GM15510 (cell line): Measurements from ENCODE around the gene HDAC1.

Experiments used
- POLR2A ChIP-seq: IDR thresholded peaks from 3 replicates; pipeline ENCODE4 v1.6.1; 2011; ENCODE audit warnings: borderline replicate concordance; ENCODE audit not compliant: insufficient read length; ENCODE audit errors: extremely low read depth

HDAC1 gene

GRCh38 chr1:32345289-32345827 is 53.5 kb downstream of the HDAC1 start:
- no peak for TF ChIP-seq POLR2A

GRCh38 chr1:32346532-32347157 is 54.8 kb downstream of the HDAC1 start:
- TF ChIP-seq POLR2A: no peak

GRCh38 chr1:32349211-32349708 is 57.4 kb downstream of the HDAC1 start:
- TF ChIP-seq POLR2A: no peak

GRCh38 chr1:32350785-32351398 is 59.0 kb downstream of the HDAC1 start:
- no peak for TF ChIP-seq POLR2A

- peak; percentile 74 for TF ChIP-seq POLR2A
These were observed 59.7 kb downstream of the HDAC1 start for GRCh38 chr1:32351399-32352238.

- TF ChIP-seq POLR2A: no peak
These were observed 60.4 kb downstream of the HDAC1 start for GRCh38 chr1:32352239-32352745.

- TF ChIP-seq POLR2A: no peak
These were observed 61.0 kb downstream of the HDAC1 start for GRCh38 chr1:32352831-32353383.

GRCh38 chr1:32353431-32353830 is 61.5 kb downstream of the HDAC1 start:
- no peak for TF ChIP-seq POLR2A

- no peak for TF ChIP-seq POLR2A
These were observed 62.1 kb downstream of the HDAC1 start for GRCh38 chr1:32353886-32354570.

- no peak for TF ChIP-seq POLR2A
These were observed 64.6 kb downstream of the HDAC1 start for GRCh38 chr1:32356478-32356877.

GRCh38 chr1:32357614-32358013 is 65.7 kb downstream of the HDAC1 start:
- TF ChIP-seq POLR2A: no peak

- no peak for TF ChIP-seq POLR2A
These were observed 66.6 kb downstream of the HDAC1 start for GRCh38 chr1:32358435-32358834.

- no peak for TF ChIP-seq POLR2A
These were observed 69.4 kb downstream of the HDAC1 start for GRCh38 chr1:32361308-32361673.
